NOMO-1 treated with DMSO at 0.1 percent for 48 hours (cell line): ENCODE results near the gene FHIP2A.
"Not testable (repeated sequence)": the region's sequence is repeated elsewhere in the genome, so short reads cannot be mapped to it uniquely, and the experiment has no call there.

Experiments
- DNase-seq: peaks from one replicate; lab custom pipeline; 2025; ENCODE audit not compliant: unreplicated experiment; lab: John Stamatoyannopoulos, UW

FHIP2A gene, protein sequence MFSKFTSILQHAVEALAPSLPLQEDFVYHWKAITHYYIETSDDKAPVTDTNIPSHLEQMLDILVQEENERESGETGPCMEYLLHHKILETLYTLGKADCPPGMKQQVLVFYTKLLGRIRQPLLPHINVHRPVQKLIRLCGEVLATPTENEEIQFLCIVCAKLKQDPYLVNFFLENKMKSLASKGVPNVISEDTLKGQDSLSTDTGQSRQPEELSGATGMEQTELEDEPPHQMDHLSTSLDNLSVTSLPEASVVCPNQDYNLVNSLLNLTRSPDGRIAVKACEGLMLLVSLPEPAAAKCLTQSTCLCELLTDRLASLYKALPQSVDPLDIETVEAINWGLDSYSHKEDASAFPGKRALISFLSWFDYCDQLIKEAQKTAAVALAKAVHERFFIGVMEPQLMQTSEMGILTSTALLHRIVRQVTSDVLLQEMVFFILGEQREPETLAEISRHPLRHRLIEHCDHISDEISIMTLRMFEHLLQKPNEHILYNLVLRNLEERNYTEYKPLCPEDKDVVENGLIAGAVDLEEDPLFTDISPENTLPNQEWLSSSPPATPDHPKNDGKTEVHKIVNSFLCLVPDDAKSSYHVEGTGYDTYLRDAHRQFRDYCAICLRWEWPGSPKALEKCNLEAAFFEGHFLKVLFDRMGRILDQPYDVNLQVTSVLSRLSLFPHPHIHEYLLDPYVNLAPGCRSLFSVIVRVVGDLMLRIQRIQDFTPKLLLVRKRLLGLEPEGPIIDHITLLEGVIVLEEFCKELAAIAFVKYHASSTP

DNA sequence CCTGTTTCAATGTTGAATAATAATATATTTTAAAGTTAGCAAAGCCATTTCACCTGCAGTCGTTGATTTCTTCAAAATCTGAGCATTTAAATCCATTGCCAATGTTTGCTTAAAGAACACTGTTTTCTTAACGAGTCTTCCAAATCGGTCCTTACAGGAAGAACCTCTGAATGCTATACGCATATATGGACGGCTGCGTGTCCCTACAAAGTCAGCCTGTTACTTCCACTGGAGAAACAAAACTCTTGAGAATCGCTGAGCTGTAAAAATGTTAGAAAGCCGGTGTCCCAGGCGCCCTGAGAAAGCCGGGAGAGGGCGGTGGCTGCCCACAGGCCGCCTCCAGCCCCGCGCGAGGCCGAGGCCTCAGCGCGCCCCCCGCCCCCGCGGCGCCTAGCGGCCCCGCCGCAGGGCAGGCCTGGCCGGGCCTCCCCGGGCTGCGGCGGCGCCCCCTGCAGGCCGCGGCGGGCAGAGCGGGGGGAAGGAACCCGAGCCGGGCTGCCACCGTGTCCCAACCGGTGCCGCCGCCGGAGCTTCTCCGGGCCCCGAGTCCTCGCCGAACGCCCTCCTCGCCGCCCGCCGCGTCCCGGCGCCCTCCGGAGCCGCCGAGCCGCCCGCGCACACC is at the start of gene FHIP2A:
Gene FHIP2A, plus strand, starts transcription at position 488 of the 622 bp plus-strand sequence. CDS start 299 bp downstream, outside the sequence.
- DNase-seq = peak; percentile 65

DNA sequence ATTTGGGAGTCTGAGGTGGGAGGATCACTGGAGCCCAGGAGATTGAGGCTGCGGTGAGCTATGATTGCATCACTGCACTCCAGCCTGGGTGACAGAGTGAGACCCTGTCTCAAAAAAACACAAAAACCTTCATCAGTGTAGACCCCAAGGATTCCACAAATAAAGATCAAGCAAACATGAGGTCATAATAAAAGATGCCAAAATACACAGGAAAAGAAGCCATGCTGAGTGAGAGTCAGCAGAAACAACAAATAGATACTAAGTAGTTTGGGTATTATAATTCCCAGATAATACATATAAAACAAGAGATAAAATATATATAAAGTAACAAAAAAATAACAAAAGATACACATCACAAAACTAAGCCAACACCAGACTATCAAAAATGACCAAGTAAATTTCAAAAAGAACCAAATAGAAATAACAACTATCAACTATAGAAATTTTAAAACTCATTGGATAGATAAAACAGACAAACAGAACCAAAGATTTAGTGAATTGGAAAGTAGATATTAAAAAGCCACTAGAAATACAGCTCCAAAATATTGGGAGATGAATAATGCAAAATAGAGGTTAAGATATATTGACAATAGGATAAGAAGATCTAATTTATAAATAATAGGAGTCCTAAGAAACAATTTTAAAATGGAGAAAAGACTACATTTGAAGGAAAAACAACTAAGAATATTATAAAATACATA is 48.9 kb upstream of the FHIP2A start:
- no peak for DNase-seq

- no peak for DNase-seq
These were observed 48.4 kb upstream of the FHIP2A start for GRCh38 chr10:114773197-114773532.

- not testable (repeated sequence) for DNase-seq
These were observed 46.5 kb upstream of the FHIP2A start for GRCh38 chr10:114775082-114775481.

GRCh38 chr10:114777415-114777814 is 44.2 kb upstream of the FHIP2A start:
- no peak for DNase-seq

DNA sequence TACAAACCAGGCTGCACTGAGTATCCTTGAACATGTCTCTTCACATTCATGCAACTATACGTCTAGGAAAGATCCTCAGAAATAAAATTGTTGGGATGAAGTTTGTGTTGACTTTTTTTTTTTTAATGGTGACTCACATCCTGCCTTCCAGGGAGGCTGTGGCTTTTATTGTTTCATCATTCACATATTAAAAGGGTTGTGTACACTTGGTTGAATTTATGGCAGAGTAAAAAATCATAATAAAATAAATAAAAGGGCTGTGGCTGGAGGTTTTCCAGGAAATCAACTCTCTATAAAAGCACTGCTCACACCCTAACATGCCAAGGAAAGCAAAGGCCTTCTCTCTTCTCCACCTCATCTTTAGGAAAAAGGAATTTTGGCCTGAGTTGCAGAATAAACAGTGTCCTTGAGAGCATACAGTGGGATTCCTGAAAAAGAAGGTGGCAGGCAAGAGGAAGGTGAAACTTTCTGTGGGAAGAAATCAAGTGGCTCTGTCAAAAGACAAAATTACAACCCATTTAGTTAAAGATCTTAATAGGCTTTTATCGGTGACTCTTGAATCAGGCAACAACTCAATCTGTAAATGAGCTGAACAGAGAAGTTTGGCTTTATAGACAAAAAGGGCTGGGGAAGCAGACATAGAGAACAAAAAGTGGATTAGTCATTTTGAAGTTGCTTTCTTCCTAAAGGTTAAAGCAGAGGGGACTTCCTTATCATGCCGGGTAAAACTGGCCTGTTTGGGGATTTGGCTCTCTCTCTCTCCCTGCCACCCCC is 41.6 kb upstream of the FHIP2A start:
- no peak for DNase-seq

DNA sequence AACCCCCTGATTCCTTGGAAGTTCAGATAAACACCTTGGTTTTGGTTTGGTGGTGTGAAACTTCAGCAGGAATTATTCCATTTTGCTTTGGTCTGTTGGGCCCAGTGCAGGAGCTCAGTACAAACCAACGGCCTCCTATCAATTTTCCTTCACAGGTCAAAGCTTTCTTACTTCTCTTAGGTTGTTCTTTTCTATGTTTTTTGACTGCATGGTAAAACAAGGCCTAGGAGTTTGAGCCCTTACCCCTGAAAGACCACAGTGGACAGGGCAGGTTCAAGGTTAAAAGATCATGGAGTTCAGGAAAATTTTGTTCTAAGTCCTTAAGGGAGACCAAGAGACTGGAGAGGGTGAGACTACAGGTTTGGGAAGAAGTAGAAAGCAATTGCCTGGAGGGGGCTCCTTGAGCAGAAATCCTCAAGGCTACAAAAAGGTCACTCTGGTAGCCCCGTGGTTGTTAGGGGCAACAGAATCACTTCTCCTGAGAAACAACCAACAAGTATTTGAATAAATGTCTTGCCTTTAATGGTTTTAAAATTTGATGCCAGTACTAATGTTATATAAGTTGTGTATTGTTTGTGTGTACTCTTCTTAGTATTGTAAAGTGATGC is 40.9 kb upstream of the FHIP2A start:
- no peak for DNase-seq

GRCh38 chr10:114782666-114783065 is 38.9 kb upstream of the FHIP2A start:
- no peak for DNase-seq

DNA sequence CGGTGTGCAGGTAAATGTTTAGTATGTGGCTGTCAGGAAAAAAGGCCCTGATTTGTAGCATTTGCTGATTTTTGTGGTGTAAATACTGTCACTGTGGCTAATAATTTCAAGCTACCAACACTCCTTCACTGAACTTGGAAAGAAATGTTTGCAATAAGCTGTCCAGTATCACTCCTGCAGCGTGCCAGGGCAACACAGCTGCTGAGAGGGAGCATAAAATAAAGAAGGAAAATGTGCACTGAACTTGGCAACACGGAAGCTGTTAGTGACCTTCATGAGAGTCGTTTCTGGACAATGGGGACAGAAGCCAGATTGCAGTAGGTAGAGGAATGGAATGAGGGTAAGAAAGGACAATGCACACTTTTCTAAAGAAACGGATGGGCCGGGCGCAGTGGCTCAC is 37.9 kb upstream of the FHIP2A start:
- no peak for DNase-seq

GRCh38 chr10:114786492-114786891 is 35.1 kb upstream of the FHIP2A start:
- DNase-seq = peak; percentile 30

DNA sequence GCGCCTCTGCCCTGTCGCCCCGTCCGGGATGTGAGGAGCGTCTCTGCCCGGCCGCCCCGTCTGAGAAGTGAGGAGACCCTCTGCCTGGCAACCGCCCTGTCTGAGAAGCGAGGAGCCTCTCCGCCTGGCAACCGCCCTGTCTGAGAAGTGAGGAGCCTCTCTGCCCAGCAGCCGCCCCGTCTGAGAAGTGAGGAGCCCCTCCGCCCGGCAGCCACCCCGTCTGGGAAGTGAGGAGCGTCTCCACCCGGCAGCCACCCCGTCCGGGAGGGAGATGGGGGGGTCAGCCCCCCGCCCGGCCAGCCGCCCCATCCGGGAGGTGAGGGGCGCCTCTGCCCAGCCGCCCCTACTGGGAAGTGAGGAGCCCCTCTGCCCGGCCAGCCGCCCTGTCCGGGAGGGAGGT is 34.4 kb upstream of the FHIP2A start:
- DNase-seq = not testable (repeated sequence)

GRCh38 chr10:114791768-114792167 is 29.8 kb upstream of the FHIP2A start:
- DNase-seq = no peak

DNA sequence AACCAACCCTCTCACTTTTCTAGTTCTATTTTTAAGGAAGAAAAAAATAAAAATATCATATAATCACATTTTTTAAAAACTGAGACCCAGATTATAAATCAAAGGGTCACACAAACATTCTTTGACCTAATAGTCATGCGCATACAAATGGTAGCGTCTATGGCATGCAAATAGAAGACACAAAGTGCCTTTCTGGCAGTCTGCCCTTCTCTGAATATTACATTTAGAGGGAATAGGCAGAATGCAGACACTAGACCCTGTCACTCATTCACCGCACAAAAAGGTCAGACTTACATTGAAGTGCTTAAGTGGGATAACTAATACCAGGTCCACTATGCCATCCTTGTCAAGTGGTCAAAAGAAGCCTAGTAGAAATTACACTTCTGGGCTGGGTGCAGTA is 26.5 kb upstream of the FHIP2A start:
- DNase-seq = no peak

GRCh38 chr10:114800361-114800760 is 21.2 kb upstream of the FHIP2A start:
- no peak for DNase-seq

- peak; percentile 16 for DNase-seq
These were observed 20.2 kb upstream of the FHIP2A start for GRCh38 chr10:114801411-114801813.

- DNase-seq = no peak
These were observed 19.4 kb upstream of the FHIP2A start for GRCh38 chr10:114802177-114802576.

DNA sequence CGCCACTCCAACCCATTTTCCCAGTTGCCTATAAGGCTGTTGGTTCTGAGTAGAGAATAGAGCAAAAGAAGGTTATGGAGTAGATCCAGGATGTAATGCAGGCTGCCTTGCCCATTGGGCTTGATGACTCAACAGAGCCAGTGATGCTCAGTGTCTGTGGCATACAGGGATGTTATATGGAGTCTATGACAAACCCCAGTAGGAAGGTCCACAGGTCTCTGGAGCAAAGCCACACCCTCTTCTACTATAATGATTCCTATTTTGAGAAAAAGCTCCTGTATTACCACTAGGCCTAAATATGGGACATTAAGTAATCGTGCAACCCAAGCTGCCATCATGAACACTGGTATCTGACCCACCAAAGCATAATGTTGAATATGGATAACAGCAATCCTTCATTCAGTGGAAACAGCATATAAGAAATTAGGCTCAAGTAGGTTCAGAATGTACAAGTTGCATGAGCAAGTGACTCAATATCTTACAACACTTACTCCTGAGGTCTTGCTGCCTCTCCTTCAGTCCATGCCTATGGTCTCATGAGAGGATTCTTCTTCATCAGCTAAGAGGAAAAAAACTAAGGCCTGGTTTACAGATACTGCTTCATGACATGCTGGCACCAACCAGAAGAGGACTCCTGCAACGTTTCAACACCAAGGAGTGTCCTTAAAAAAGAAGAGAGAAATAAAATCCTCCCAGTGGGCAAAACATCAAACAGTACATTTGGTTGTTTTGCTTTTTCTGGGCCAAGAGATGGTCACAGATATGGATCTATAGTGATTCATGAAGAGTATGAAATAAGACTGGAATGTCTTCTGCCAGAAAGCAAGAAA is 14.8 kb upstream of the FHIP2A start:
- DNase-seq = no peak

GRCh38 chr10:114808982-114809381 is 12.6 kb upstream of the FHIP2A start:
- DNase-seq = no peak

DNA sequence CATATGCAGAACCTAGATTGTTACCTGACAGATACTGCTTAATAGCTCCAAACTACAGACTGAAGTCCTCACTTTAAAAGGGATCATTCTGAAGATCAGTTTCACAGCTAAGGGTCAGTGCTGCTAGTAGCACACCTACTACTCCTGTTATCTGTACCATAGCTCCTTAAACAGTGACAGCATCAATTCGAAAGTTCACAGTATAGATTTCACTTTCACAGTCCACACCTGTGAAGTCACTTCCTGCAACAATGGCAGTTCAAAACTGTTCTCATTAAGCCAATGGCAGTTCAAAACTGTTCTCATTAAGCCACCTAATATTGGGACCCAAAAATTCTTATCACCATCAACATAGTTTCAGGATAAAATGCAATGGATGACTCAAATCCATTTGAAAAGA is 10.7 kb upstream of the FHIP2A start:
- DNase-seq = no peak
